ENCODE data around the gene PCNX3. TPM values are rescaled to one million over a fixed set of nuclear protein-coding genes. Genes with fewer than 3 reads are reported as not detected.

The PCNX3 gene
- total and polyA plus RNA-seq, 2 of the 13 experiments (the other 11 are each of a cell fraction or from before 2014, with no cell fraction given): 16.2 to 23.0 TPM

DNA sequence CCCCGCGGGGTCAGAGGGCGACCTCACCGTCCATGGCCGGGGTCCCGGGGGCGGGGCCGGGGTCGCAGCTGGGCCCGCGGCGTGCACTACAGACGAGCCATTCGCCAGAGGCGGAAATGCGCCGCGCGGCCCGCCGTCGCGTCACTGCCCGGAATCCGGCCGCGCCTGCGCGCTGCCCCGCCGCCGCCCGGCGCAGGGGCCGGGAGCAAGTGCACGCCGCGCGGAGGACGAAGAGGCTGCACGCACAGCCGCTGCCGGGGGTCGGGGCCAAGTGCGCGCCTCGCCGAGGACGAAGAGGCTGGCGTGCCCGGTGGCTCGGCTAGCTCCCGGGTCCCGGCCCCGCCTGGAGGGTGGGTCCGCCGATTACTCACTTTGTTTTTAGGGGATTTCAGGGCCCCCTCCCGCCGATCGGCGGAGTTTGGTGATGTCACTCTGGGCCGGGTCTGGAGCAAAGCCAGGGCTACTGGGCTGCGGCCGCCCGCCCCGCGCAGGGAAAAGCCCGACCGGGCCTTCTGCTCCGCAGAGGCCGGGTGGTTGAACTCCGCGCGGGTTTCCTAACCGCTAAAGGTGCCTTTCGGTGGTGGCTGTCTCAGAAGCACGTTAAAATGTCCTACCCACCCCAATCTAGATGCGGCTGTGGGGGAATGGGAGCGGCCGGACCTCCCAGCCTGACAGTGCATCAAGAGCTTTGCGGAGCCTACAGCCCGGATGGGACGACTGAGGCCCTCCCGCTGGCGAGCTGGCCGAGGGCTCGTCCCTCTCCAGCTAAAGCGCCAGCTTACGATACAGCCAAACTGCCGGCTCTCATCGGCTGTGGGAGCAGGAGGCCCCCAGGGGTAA lies 47.4 kb downstream of the PCNX3 start, which contains the start of gene RELA (continued):
- no peak for TF ChIP-seq MBNL3 (CRISPR knock-in tag; conservative IDR thresholded peaks at IDR 0.05)
- TF ChIP-seq SOX5 (CRISPR knock-in tag; IDR thresholded peaks at IDR 0.05; ENCODE audit: borderline replicate concordance): peak; percentile 32; the same call in 1 of the 2 replicates
- TF ChIP-seq ZNF256 (CRISPR knock-in tag; conservative IDR thresholded peaks at IDR 0.05): 0 out of 2 replicates have a peak, but pooled peaks have one; percentile 26
- TF ChIP-seq, protein P1, sequence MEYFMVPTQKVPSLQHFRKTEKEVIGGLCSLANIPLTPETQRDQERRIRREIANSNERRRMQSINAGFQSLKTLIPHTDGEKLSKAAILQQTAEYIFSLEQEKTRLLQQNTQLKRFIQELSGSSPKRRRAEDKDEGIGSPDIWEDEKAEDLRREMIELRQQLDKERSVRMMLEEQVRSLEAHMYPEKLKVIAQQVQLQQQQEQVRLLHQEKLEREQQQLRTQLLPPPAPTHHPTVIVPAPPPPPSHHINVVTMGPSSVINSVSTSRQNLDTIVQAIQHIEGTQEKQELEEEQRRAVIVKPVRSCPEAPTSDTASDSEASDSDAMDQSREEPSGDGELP (IDR thresholded peaks at IDR 0.05; ENCODE audit: borderline replicate concordance, low read depth): no peak
- TF ChIP-seq ZNF777 (CRISPR knock-in tag; IDR thresholded peaks at IDR 0.05): peak; percentile 73
- TF ChIP-seq, protein P2, sequence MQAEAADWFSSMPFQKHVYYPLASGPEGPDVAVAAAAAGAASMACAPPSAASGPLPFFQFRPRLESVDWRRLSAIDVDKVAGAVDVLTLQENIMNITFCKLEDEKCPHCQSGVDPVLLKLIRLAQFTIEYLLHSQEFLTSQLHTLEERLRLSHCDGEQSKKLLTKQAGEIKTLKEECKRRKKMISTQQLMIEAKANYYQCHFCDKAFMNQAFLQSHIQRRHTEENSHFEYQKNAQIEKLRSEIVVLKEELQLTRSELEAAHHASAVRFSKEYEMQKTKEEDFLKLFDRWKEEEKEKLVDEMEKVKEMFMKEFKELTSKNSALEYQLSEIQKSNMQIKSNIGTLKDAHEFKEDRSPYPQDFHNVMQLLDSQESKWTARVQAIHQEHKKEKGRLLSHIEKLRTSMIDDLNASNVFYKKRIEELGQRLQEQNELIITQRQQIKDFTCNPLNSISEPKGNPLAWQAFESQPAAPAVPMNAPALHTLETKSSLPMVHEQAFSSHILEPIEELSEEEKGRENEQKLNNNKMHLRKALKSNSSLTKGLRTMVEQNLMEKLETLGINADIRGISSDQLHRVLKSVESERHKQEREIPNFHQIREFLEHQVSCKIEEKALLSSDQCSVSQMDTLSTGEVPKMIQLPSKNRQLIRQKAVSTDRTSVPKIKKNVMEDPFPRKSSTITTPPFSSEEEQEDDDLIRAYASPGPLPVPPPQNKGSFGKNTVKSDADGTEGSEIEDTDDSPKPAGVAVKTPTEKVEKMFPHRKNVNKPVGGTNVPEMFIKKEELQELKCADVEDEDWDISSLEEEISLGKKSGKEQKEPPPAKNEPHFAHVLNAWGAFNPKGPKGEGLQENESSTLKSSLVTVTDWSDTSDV (CRISPR knock-in tag; IDR thresholded peaks at IDR 0.05): 0 out of 2 replicates have a peak, but pooled peaks have one; percentile 20

DNA sequence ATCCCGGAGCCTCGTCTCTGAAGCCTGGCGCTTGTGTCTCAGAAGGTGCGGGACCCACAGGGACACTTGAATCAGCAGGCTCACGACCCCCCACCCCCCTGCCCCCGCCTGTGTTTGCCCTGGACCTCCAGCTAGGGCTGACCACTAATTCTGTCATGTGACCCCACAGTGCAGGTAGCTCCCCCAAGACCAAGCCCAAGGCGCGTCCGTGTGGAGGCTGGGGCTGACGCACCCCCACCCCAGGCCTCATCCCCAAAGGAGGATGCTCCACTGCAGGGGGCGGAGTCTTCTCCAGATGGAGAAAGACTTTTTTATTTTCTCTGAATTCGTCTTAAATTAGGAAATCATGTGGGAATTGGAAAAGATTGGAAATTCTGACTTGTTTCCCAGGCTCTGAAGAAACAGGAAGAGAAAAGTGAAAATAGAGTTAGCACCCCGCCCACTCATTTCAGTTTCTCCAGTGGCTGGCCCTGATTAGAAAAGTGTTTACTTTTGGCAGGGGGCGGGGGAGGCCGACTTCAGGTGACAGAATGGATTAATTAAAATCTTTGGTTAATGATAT lies 48.1 kb downstream of the PCNX3 start:
- intact Hi-C loops (cut with micrococcal nuclease; ENCODE audit: unreplicated experiment): no loop called here
- no TSS peak for BruUV-seq (replicated peaks)
- H2AFZ ChIP-seq (ENCODE audit: low read length): no peak overlapping the region

More for the DNA sequence above, 48.1 kb downstream of the PCNX3 start:
- in situ Hi-C loops (cut with HindIII; ENCODE audit: extremely low pct_ligation_motif_present, low pct_unique_long_range_greater_than_20kb): no loop called here
- peak; percentile 17 for ATAC-seq
- no peaks in the 10 kb centered on the region; a peak in 1 of 5 replicates for H3K27me3 ChIP-seq (ENCODE audit: control insufficient read depth in 1 of 2, insufficient read depth in 2 of 2, low read length in 2 of 2)
- FAIRE-seq: no peak
- H3K9ac ChIP-seq (ENCODE audit: insufficient read depth, low read depth, low read length): peak overlapping the region; percentile 91
- 0 out of 2 replicates have a peak, but pooled peaks have one; percentile 7 for TF ChIP-seq ZNF788 (CRISPR knock-in tag; IDR thresholded peaks at IDR 0.05; ENCODE audit: borderline replicate concordance)
- TF ChIP-seq ZNF879 (CRISPR knock-in tag; IDR thresholded peaks at IDR 0.05): no peak
- 0 out of 2 replicates have a peak, but pooled peaks have one; percentile 5 for TF ChIP-seq ZNF850 (CRISPR knock-in tag; conservative IDR thresholded peaks at IDR 0.05)
- TF ChIP-seq, protein P3, sequence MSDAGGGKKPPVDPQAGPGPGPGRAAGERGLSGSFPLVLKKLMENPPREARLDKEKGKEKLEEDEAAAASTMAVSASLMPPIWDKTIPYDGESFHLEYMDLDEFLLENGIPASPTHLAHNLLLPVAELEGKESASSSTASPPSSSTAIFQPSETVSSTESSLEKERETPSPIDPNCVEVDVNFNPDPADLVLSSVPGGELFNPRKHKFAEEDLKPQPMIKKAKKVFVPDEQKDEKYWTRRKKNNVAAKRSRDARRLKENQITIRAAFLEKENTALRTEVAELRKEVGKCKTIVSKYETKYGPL (CRISPR knock-in tag; IDR thresholded peaks at IDR 0.05): 0 out of 2 replicates have a peak, but pooled peaks have one; percentile 27
- TF ChIP-seq, protein P4, sequence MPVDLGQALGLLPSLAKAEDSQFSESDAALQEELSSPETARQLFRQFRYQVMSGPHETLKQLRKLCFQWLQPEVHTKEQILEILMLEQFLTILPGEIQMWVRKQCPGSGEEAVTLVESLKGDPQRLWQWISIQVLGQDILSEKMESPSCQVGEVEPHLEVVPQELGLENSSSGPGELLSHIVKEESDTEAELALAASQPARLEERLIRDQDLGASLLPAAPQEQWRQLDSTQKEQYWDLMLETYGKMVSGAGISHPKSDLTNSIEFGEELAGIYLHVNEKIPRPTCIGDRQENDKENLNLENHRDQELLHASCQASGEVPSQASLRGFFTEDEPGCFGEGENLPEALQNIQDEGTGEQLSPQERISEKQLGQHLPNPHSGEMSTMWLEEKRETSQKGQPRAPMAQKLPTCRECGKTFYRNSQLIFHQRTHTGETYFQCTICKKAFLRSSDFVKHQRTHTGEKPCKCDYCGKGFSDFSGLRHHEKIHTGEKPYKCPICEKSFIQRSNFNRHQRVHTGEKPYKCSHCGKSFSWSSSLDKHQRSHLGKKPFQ (CRISPR knock-in tag; IDR thresholded peaks at IDR 0.05; ENCODE audit: insufficient replicate concordance): peak; percentile 77
- TF ChIP-seq, protein P5, sequence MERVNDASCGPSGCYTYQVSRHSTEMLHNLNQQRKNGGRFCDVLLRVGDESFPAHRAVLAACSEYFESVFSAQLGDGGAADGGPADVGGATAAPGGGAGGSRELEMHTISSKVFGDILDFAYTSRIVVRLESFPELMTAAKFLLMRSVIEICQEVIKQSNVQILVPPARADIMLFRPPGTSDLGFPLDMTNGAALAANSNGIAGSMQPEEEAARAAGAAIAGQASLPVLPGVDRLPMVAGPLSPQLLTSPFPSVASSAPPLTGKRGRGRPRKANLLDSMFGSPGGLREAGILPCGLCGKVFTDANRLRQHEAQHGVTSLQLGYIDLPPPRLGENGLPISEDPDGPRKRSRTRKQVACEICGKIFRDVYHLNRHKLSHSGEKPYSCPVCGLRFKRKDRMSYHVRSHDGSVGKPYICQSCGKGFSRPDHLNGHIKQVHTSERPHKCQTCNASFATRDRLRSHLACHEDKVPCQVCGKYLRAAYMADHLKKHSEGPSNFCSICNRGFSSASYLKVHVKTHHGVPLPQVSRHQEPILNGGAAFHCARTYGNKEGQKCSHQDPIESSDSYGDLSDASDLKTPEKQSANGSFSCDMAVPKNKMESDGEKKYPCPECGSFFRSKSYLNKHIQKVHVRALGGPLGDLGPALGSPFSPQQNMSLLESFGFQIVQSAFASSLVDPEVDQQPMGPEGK (CRISPR knock-in tag; IDR thresholded peaks at IDR 0.05): peak; percentile 45; the same call in 1 of the 2 replicates
- H3K79me2 ChIP-seq (ENCODE audit: insufficient read depth, low read length): peaks cover 14% of the 10 kb centered on the region
- WGBS (ENCODE audit: low lambda C conversion rate): 5% methylated on average over 9 of the region's 15 CpGs
- DNase-seq (ENCODE audit: low spot score): no peak
- H4K20me1 ChIP-seq (ENCODE audit: insufficient read depth, low read length): peaks cover 4% of the 10 kb centered on the region; the same call in 1 of the 2 replicates
- ChIA-PET POLR2A (interaction anchor here (1.0 to 3.6 kb wide), 14 partner anchors 9 to 224 kb away, joined by 3 to 57 read pairs (median 4); partner anchors contain the start of genes CFL1, FIBP, KAT5 and MUS81), CTCF (ENCODE audit: low intra/inter-chr PET ratio, low total read pairs) (no interaction called here)
- no peaks in the 10 kb centered on the region for H3K9me3 ChIP-seq (ENCODE audit: low read length)
- peak overlapping the region; percentile 86 for H3K27ac ChIP-seq (ENCODE audit: extremely low read length, insufficient read depth, low read length)
- H3K36me3 ChIP-seq (replicated peaks in 1 of 2; ENCODE audit: control insufficient read depth in 1 of 2, insufficient read depth in 2 of 2, low read length in 2 of 2): peaks cover 13 to 17% of the 10 kb centered on the region in 2 experiments
- peak overlapping the region; percentile 71 to 94 (median 81) for H3K4me3 ChIP-seq (replicated peaks in 1 of 3; ENCODE audit: insufficient read depth in 1 of 3, low read depth in 2 of 3, low read length in 3 of 3)
- H3K4me2 ChIP-seq (ENCODE audit: low read depth, low read length): peak overlapping the region; percentile 87
- peaks cover 10% of the 10 kb centered on the region for H3K4me1 ChIP-seq (ENCODE audit: insufficient read depth, low read length)
